Memory B cell (primary cell): ENCODE measurements around the gene LRRC15.

ENCODE experiments used
- ATAC-seq: fragments of 150-1000 bp; cut with Tn5 transposase; 2 replicates; pipeline ENCODE4 v1.10.0; 2021; ENCODE audit warnings: low read depth, mild to moderate bottlenecking, moderate library complexity
- DNase-seq, 2 donors: peaks; one replicate each; pipeline ENCODE4 v3.0.0; 2022; ENCODE audit warnings: low spot score in 2 of 2
- H3K27ac Mint-ChIP-seq: one replicate; pipeline ENCODE4 v1.8.0; 2022; ENCODE audit warnings: mild to moderate bottlenecking, moderate library complexity, mixed read lengths
- H3K27me3 Mint-ChIP-seq: one replicate; pipeline ENCODE4 v1.8.0; 2022; ENCODE audit warnings: mixed read lengths
- H3K36me3 Mint-ChIP-seq: one replicate; pipeline ENCODE4 v1.8.0; 2022; ENCODE audit warnings: mild to moderate bottlenecking, mixed read lengths
- H3K4me1 Mint-ChIP-seq: one replicate; pipeline ENCODE4 v1.8.0; 2022; ENCODE audit warnings: mixed read lengths
- H3K4me3 Mint-ChIP-seq: one replicate; pipeline ENCODE4 v1.8.0; 2022; ENCODE audit warnings: mild to moderate bottlenecking, moderate library complexity, mixed read lengths
- H3K9me3 Mint-ChIP-seq: one replicate; pipeline ENCODE4 v1.8.0; 2022; ENCODE audit warnings: mixed read lengths

LRRC15 gene

GRCh38 chr3:194379651-194380050, 10.1 kb upstream of the LRRC15 start:
- H3K4me1 Mint-ChIP-seq: peaks cover 2% of the 10 kb centered on the region
- peaks cover 20% of the 10 kb centered on the region for H3K27me3 Mint-ChIP-seq
- H3K36me3 Mint-ChIP-seq: no peaks in the 10 kb centered on the region
- no peaks in the 10 kb centered on the region for H3K9me3 Mint-ChIP-seq
- ATAC-seq (no peak), DNase-seq (no peak)
- no peak overlapping the region for H3K4me3 Mint-ChIP-seq
- H3K27ac Mint-ChIP-seq: no peak overlapping the region

GRCh38 chr3:194379231-194379630, 9.7 kb upstream of the LRRC15 start:
- H3K9me3 Mint-ChIP-seq: no peaks in the 10 kb centered on the region

GRCh38 chr3:194377708-194378107, 8.2 kb upstream of the LRRC15 start:
- H3K27ac Mint-ChIP-seq: no peak overlapping the region
- peaks cover 2% of the 10 kb centered on the region for H3K4me1 Mint-ChIP-seq
- H3K27me3 Mint-ChIP-seq: peaks cover 21% of the 10 kb centered on the region
- DNase-seq (no peak), ATAC-seq (no peak)
- no peaks in the 10 kb centered on the region for H3K9me3 Mint-ChIP-seq
- no peak overlapping the region for H3K4me3 Mint-ChIP-seq
- no peaks in the 10 kb centered on the region for H3K36me3 Mint-ChIP-seq

More at GRCh38 chr3:194379231-194379630, 9.7 kb upstream of the LRRC15 start:
- peaks cover 2% of the 10 kb centered on the region for H3K4me1 Mint-ChIP-seq
- ATAC-seq: no peak
- H3K4me3 Mint-ChIP-seq: no peak overlapping the region
- H3K27me3 Mint-ChIP-seq: peaks cover 20% of the 10 kb centered on the region
- DNase-seq: no peak
- H3K36me3 Mint-ChIP-seq: no peaks in the 10 kb centered on the region
- no peak overlapping the region for H3K27ac Mint-ChIP-seq

GRCh38 chr3:194376241-194376560, 6.7 kb upstream of the LRRC15 start:
- Mint-ChIP-seq H3K4me1 (peaks cover 2% of the 10 kb centered on the region), H3K4me3 (no peak overlapping the region), H3K9me3 (no peaks in the 10 kb centered on the region), H3K36me3 (no peaks in the 10 kb centered on the region), H3K27me3 (peaks cover 29% of the 10 kb centered on the region), H3K27ac (no peak overlapping the region)
- ATAC-seq (no peak), DNase-seq (no peak)

- Mint-ChIP-seq H3K27ac (no peak overlapping the region), H3K36me3 (no peaks in the 10 kb centered on the region), H3K9me3 (no peaks in the 10 kb centered on the region), H3K27me3 (peaks cover 29% of the 10 kb centered on the region), H3K4me1 (peaks cover 2% of the 10 kb centered on the region), H3K4me3 (no peak overlapping the region)
- ATAC-seq (no peak), DNase-seq (no peak)
Observed at GRCh38 chr3:194375473-194376240, 6.1 kb upstream of the LRRC15 start.

GRCh38 chr3:194374935-194375334, 5.4 kb upstream of the LRRC15 start:
- H3K9me3 Mint-ChIP-seq: no peaks in the 10 kb centered on the region
- ATAC-seq: no peak

GRCh38 chr3:194373899-194374298, 4.4 kb upstream of the LRRC15 start:
- Mint-ChIP-seq H3K4me1 (peaks cover 2% of the 10 kb centered on the region), H3K4me3 (no peak overlapping the region), H3K27ac (no peak overlapping the region), H3K27me3 (peaks cover 30% of the 10 kb centered on the region), H3K36me3 (no peaks in the 10 kb centered on the region), H3K9me3 (no peaks in the 10 kb centered on the region)
- DNase-seq: no peak
- ATAC-seq: no peak

More at GRCh38 chr3:194374935-194375334, 5.4 kb upstream of the LRRC15 start:
- Mint-ChIP-seq H3K27me3 (peaks cover 27% of the 10 kb centered on the region), H3K4me1 (peaks cover 2% of the 10 kb centered on the region), H3K4me3 (no peak overlapping the region), H3K36me3 (no peaks in the 10 kb centered on the region), H3K27ac (no peak overlapping the region)
- no peak for DNase-seq

- DNase-seq: no peak
- Mint-ChIP-seq H3K9me3 (no peaks in the 10 kb centered on the region), H3K36me3 (no peaks in the 10 kb centered on the region), H3K27me3 (peaks cover 31% of the 10 kb centered on the region), H3K27ac (no peak overlapping the region), H3K4me3 (no peak overlapping the region), H3K4me1 (peaks cover 2% of the 10 kb centered on the region)
- ATAC-seq: no peak
Observed at GRCh38 chr3:194373028-194373427, 3.5 kb upstream of the LRRC15 start.

- H3K36me3 Mint-ChIP-seq: no peaks in the 10 kb centered on the region
- no peak overlapping the region for H3K27ac Mint-ChIP-seq
- DNase-seq (no peak), ATAC-seq (no peak)
- H3K9me3 Mint-ChIP-seq: no peaks in the 10 kb centered on the region
- no peak overlapping the region for H3K4me3 Mint-ChIP-seq
- H3K27me3 Mint-ChIP-seq: peaks cover 34% of the 10 kb centered on the region
- peaks cover 2% of the 10 kb centered on the region for H3K4me1 Mint-ChIP-seq
Observed at GRCh38 chr3:194370753-194371152, 1.2 kb upstream of the LRRC15 start.

- Mint-ChIP-seq H3K27ac (no peak overlapping the region), H3K4me1 (no peaks in the 10 kb centered on the region), H3K4me3 (no peak overlapping the region), H3K36me3 (no peaks in the 10 kb centered on the region), H3K27me3 (peaks cover 29% of the 10 kb centered on the region), H3K9me3 (no peaks in the 10 kb centered on the region)
- no peak for ATAC-seq
- DNase-seq: no peak
Observed at GRCh38 chr3:194368918-194369317, 625 bp downstream of the LRRC15 start.

GRCh38 chr3:194367992-194368841, 1.3 kb downstream of the LRRC15 start:
- Mint-ChIP-seq H3K36me3 (no peaks in the 10 kb centered on the region), H3K4me3 (no peak overlapping the region), H3K9me3 (no peaks in the 10 kb centered on the region), H3K4me1 (no peaks in the 10 kb centered on the region), H3K27ac (no peak overlapping the region), H3K27me3 (peaks cover 28% of the 10 kb centered on the region)
- peak; percentile 49 for ATAC-seq
- no peak for DNase-seq

- DNase-seq (no peak), ATAC-seq (no peak)
- Mint-ChIP-seq H3K36me3 (no peaks in the 10 kb centered on the region), H3K27me3 (peaks cover 15% of the 10 kb centered on the region), H3K4me3 (no peak overlapping the region), H3K9me3 (no peaks in the 10 kb centered on the region), H3K4me1 (no peaks in the 10 kb centered on the region), H3K27ac (no peak overlapping the region)
Observed at GRCh38 chr3:194365978-194366490, 3.5 kb downstream of the LRRC15 start.

GRCh38 chr3:194365526-194365925, 4.0 kb downstream of the LRRC15 start:
- H3K27me3 Mint-ChIP-seq: peaks cover 15% of the 10 kb centered on the region
- no peak overlapping the region for H3K4me3 Mint-ChIP-seq
- no peak overlapping the region for H3K27ac Mint-ChIP-seq
- DNase-seq (no peak), ATAC-seq (no peak)
- H3K36me3 Mint-ChIP-seq: no peaks in the 10 kb centered on the region
- no peaks in the 10 kb centered on the region for H3K4me1 Mint-ChIP-seq
- no peaks in the 10 kb centered on the region for H3K9me3 Mint-ChIP-seq

- H3K27me3 Mint-ChIP-seq: peaks cover 18% of the 10 kb centered on the region
Observed at GRCh38 chr3:194364652-194365434, 4.7 kb downstream of the LRRC15 start.

More at GRCh38 chr3:194364652-194365434, 4.7 kb downstream of the LRRC15 start:
- H3K36me3 Mint-ChIP-seq: no peaks in the 10 kb centered on the region
- DNase-seq (no peak), ATAC-seq (no peak)
- no peaks in the 10 kb centered on the region for H3K9me3 Mint-ChIP-seq
- H3K27ac Mint-ChIP-seq: no peak overlapping the region
- H3K4me1 Mint-ChIP-seq: no peaks in the 10 kb centered on the region
- H3K4me3 Mint-ChIP-seq: no peak overlapping the region
